ENCODE data around the gene ENTREP1. TPM values are rescaled to one million over a fixed set of nuclear protein-coding genes. Genes with fewer than 3 reads are reported as not detected.

Gene ENTREP1
- total and polyA plus RNA-seq, 2 donors (not counting 1 experiment from before 2014, with no cell fraction given): not detected

DNA sequence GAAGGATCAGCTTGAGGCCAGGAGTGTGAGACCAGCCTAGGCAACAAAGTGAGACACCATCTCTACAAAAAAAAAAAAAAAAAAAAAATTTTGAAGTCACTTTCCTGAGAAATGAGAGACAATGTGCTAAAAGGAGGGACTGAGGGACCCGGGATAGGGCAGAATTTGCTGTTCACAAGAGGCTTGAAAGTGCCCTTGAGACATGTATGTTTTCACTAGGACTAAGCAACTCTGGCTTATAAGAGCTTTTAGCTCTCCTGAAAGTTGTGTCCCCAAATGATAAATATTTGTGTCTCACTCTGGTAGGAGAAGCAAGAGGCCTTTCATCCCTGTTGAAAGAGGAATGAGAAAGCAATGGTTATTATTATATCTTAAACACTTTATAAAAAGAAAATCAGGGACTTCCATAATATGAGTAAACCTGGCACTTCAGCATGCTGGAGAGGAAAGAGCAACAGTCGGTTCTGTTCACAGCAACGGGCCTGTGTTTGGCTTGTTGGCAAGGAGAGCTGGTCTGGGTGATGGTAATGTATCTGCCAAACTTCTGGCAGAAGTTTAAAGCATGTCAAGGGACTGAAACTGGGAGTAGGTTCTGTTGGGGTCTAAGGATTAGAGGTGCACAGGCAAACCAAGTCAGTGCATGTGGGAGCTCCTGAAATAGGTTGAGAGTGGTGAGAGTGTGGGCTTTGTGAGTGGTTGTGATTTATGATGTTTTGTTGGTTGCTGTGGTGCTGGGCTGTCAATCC is 32.2 kb downstream of the ENTREP1 start:
- H3K9me3 ChIP-seq (ENCODE audit: control extremely low read depth in 1 of 3, control insufficient read depth in 2 of 3, insufficient read depth in 1 of 3, low read length in 2 of 3): no peaks in the 10 kb centered on the region
- ATAC-seq (ENCODE audit: low read depth): no peak
- H2AFZ ChIP-seq (ENCODE audit: insufficient read depth, low read depth, low read length, poor library complexity, severe bottlenecking): no peak overlapping the region
- H3K36me3 ChIP-seq (replicated peaks in 1 of 2; ENCODE audit: control extremely low read depth in 1 of 2, control insufficient read depth in 1 of 2, extremely low read depth in 1 of 2, insufficient read depth in 2 of 2, low read length in 1 of 2): no peaks in the 10 kb centered on the region
- no peaks in the 10 kb centered on the region for H3K4me1 ChIP-seq (ENCODE audit: control insufficient read depth in 2 of 2, insufficient read depth in 2 of 2, low read length in 2 of 2)
- H3K79me2 ChIP-seq (ENCODE audit: control insufficient read depth, insufficient read depth, low read length): no peaks in the 10 kb centered on the region
- Mint-ChIP-seq H3K9me3 (ENCODE audit: insufficient read depth) (no peaks in the 10 kb centered on the region), H3K4me3 (no peak overlapping the region), H3K27me3 (peaks cover 9% of the 10 kb centered on the region), H3K27ac (no peak overlapping the region), H3K4me1 (no peaks in the 10 kb centered on the region)
- ChIA-PET CTCF (no interaction called here), POLR2A (no interaction called here)
- H3K27me3 ChIP-seq (replicated peaks in 1 of 4; ENCODE audit: control extremely low read depth in 1 of 4, control insufficient read depth in 3 of 4, insufficient read depth in 4 of 4, low read length in 3 of 4): no peaks in the 10 kb centered on the region
- H3K4me2 ChIP-seq (replicated peaks; ENCODE audit: low read depth, low read length, poor library complexity, severe bottlenecking): no peak overlapping the region
- no peaks in the 10 kb centered on the region for H4K20me1 ChIP-seq (ENCODE audit: control insufficient read depth, insufficient read depth, low read length, poor library complexity, severe bottlenecking)
- 81% methylated on average over 3 of the region's 3 CpGs for WGBS (ENCODE audit: insufficient coverage)
- no peak for DNase-seq
- H3K27ac ChIP-seq (ENCODE audit: low read length in 2 of 2): no peak overlapping the region
- no peak overlapping the region for H3K4me3 ChIP-seq (ENCODE audit: control extremely low read depth in 1 of 5, extremely low read depth in 1 of 5, insufficient read depth in 1 of 5, low read depth in 2 of 5, low read length in 4 of 5)
- intact Hi-C loops (cut with micrococcal nuclease): no loop called here
- TF ChIP-seq, protein P1, sequence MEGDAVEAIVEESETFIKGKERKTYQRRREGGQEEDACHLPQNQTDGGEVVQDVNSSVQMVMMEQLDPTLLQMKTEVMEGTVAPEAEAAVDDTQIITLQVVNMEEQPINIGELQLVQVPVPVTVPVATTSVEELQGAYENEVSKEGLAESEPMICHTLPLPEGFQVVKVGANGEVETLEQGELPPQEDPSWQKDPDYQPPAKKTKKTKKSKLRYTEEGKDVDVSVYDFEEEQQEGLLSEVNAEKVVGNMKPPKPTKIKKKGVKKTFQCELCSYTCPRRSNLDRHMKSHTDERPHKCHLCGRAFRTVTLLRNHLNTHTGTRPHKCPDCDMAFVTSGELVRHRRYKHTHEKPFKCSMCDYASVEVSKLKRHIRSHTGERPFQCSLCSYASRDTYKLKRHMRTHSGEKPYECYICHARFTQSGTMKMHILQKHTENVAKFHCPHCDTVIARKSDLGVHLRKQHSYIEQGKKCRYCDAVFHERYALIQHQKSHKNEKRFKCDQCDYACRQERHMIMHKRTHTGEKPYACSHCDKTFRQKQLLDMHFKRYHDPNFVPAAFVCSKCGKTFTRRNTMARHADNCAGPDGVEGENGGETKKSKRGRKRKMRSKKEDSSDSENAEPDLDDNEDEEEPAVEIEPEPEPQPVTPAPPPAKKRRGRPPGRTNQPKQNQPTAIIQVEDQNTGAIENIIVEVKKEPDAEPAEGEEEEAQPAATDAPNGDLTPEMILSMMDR (IDR thresholded peaks at IDR 0.05): no peak
- no peak for TF ChIP-seq EZH2 (IDR thresholded peaks at IDR 0.05; ENCODE audit: borderline replicate concordance, insufficient read depth, low read depth, low read length, poor library complexity, severe bottlenecking)
- H3K9ac ChIP-seq (ENCODE audit: low read length): no peak overlapping the region

DNA sequence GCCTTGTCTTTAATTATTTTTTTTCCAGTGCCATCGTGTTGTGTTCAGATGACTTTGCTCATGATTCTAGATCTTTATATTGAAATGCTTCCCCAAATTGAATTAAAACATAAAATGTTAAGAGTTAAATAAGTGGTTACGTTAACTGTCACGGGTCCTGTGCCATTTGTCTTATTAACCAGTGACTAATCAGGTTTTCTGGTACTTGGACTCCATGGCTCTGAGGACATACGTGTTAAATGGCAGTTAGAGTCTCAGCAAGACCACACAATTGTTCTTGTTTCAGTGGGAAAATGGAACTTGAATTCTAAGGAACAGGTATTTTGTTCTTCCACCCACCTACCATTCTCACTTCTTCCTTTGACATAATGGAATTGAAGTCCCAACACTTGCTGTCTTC is 32.8 kb downstream of the ENTREP1 start:
- no peaks in the 10 kb centered on the region for H3K36me3 ChIP-seq (replicated peaks in 1 of 2; ENCODE audit: control extremely low read depth in 1 of 2, control insufficient read depth in 1 of 2, extremely low read depth in 1 of 2, insufficient read depth in 2 of 2, low read length in 1 of 2)
- no peak overlapping the region for H2AFZ ChIP-seq (ENCODE audit: insufficient read depth, low read depth, low read length, poor library complexity, severe bottlenecking)
- no peak overlapping the region for H3K9ac ChIP-seq (ENCODE audit: low read length)
- ChIA-PET CTCF (no interaction called here), POLR2A (no interaction called here)
- DNase-seq (no peak), ATAC-seq (ENCODE audit: low read depth) (no peak)
- WGBS (ENCODE audit: insufficient coverage): 100% methylated on average over 2 of the region's 4 CpGs
- H3K9me3 ChIP-seq (ENCODE audit: control extremely low read depth in 1 of 3, control insufficient read depth in 2 of 3, insufficient read depth in 1 of 3, low read length in 2 of 3): no peaks in the 10 kb centered on the region
- no peaks in the 10 kb centered on the region for H3K27me3 ChIP-seq (replicated peaks in 1 of 4; ENCODE audit: control extremely low read depth in 1 of 4, control insufficient read depth in 3 of 4, insufficient read depth in 4 of 4, low read length in 3 of 4)
- H3K79me2 ChIP-seq (ENCODE audit: control insufficient read depth, insufficient read depth, low read length): no peaks in the 10 kb centered on the region
- no peak overlapping the region for H3K27ac ChIP-seq (ENCODE audit: low read length in 2 of 2)
- H3K27ac Mint-ChIP-seq: no peak overlapping the region
- H3K4me3 Mint-ChIP-seq: no peak overlapping the region
- no peaks in the 10 kb centered on the region for H3K4me1 Mint-ChIP-seq
- no peaks in the 10 kb centered on the region for H3K4me1 ChIP-seq (ENCODE audit: control insufficient read depth in 2 of 2, insufficient read depth in 2 of 2, low read length in 2 of 2)
- no peaks in the 10 kb centered on the region for H3K9me3 Mint-ChIP-seq (ENCODE audit: insufficient read depth)
- H3K27me3 Mint-ChIP-seq: peaks cover 6% of the 10 kb centered on the region
- H3K4me3 ChIP-seq (ENCODE audit: control extremely low read depth in 1 of 5, extremely low read depth in 1 of 5, insufficient read depth in 1 of 5, low read depth in 2 of 5, low read length in 4 of 5): no peak overlapping the region
- no peak overlapping the region for H3K4me2 ChIP-seq (replicated peaks; ENCODE audit: low read depth, low read length, poor library complexity, severe bottlenecking)
- no peaks in the 10 kb centered on the region for H4K20me1 ChIP-seq (ENCODE audit: control insufficient read depth, insufficient read depth, low read length, poor library complexity, severe bottlenecking)
- no peak for TF ChIP-seq EZH2 (IDR thresholded peaks at IDR 0.05; ENCODE audit: borderline replicate concordance, insufficient read depth, low read depth, low read length, poor library complexity, severe bottlenecking)
- TF ChIP-seq, protein P1 (IDR thresholded peaks at IDR 0.05): no peak
- intact Hi-C loops (cut with micrococcal nuclease): no loop called here
